IMR-90 (cell line): ENCODE data around the gene PDE4B. TPM values are rescaled to one million over a fixed set of nuclear protein-coding genes. Genes with fewer than 3 reads are reported as not detected.

Source experiments
- ATAC-seq: fragments of 200-7000 bp; cut with Tn5 transposase; 2 replicates; pipeline ENCODE4 v1.9.1; 2020; ENCODE audit warnings: low read depth, mild to moderate bottlenecking, moderate library complexity
- BruUV-seq: library from RNA; stranded (reverse); fragments of 400-500 nt; replicated peaks from 2 replicates; lab custom pipeline; 2021; lab: Mats Ljungman, UMichigan
- CTCF ChIA-PET: fragments of 300-600 bp; formaldehyde crosslinking; extraction: SDS; loops from one replicate; lab custom pipeline; 2021; ENCODE audit warnings: antibody characterized with exemption; lab: Yijun Ruan, JAX
- POLR2A ChIA-PET: fragments of 300-600 bp; sonication (Branson Sonifier 250); formaldehyde crosslinking; loops from one replicate; lab custom pipeline; 2022; ENCODE audit warnings: antibody characterized with exemption; ENCODE audit not compliant: unreplicated experiment; lab: Charles Lee
- DNase-seq: peaks from one replicate; pipeline ENCODE4 v3.0.0; 2013
- H2AFZ ChIP-seq: replicated peaks from 2 replicates; pipeline ENCODE3; 2013; ENCODE audit warnings: low read length, mild to moderate bottlenecking; ENCODE audit not compliant: poor library complexity
- H2AK5ac ChIP-seq: 2 replicates; pipeline ENCODE4 v1.6.1; 2013; ENCODE audit warnings: low read depth, low read length, inconsistent platforms
- H2AK9ac ChIP-seq: replicated peaks from 2 replicates; pipeline ENCODE3; 2013; ENCODE audit warnings: mild to moderate bottlenecking, low read depth, low read length, moderate library complexity; ENCODE audit not compliant: poor library complexity
- H2BK120ac ChIP-seq: 2 replicates; pipeline ENCODE4 v1.6.1; 2013; ENCODE audit warnings: low read depth, low read length, inconsistent platforms
- H2BK15ac ChIP-seq: 3 replicates; pipeline ENCODE4 v1.6.1; 2013; ENCODE audit warnings: low read depth, low read length, inconsistent platforms
- H2BK20ac ChIP-seq: 2 replicates; pipeline ENCODE4 v1.6.1; 2013; ENCODE audit warnings: low read depth, mild to moderate bottlenecking, inconsistent platforms, low read length, moderate library complexity
- H2BK5ac ChIP-seq: 2 replicates; pipeline ENCODE4 v1.6.1; 2013; ENCODE audit warnings: mild to moderate bottlenecking, low read depth, low read length, inconsistent platforms; ENCODE audit not compliant: poor library complexity, severe bottlenecking
- H3K14ac ChIP-seq: replicated peaks from 2 replicates; pipeline ENCODE4 v1.6.1; 2013; ENCODE audit warnings: low read depth, low read length, inconsistent platforms
- H3K18ac ChIP-seq: 2 replicates; pipeline ENCODE4 v1.6.1; 2013; ENCODE audit warnings: low read depth, low read length, control low read depth
- H3K23ac ChIP-seq: 2 replicates; pipeline ENCODE4 v1.6.1; 2013; ENCODE audit warnings: low read depth, low read length, inconsistent platforms
- H3K27ac ChIP-seq: 2 replicates; pipeline ENCODE4 v1.5.1; 2013; ENCODE audit warnings: mild to moderate bottlenecking, control low read depth, low read length; ENCODE audit not compliant: insufficient read depth
- H3K27me3 ChIP-seq: 2 replicates; pipeline ENCODE4 v1.6.1; 2013; ENCODE audit warnings: low read length; ENCODE audit not compliant: control insufficient read depth, insufficient read depth
- H3K36me3 ChIP-seq: 2 replicates; pipeline ENCODE4 v1.6.1; 2013; ENCODE audit warnings: low read length, mixed read lengths; ENCODE audit not compliant: control insufficient read depth, insufficient read depth
- H3K4ac ChIP-seq: 2 replicates; pipeline ENCODE4 v1.6.1; 2013; ENCODE audit warnings: low read depth, low read length, inconsistent platforms
- H3K4me1 ChIP-seq: 2 replicates; pipeline ENCODE4 v1.6.1; 2013; ENCODE audit warnings: low read length, mixed read lengths; ENCODE audit not compliant: control insufficient read depth, insufficient read depth
- H3K4me2 ChIP-seq: 2 replicates; pipeline ENCODE4 v1.6.1; 2013; ENCODE audit warnings: low read depth, mild to moderate bottlenecking, control low read depth, low read length, moderate library complexity
- H3K4me3 ChIP-seq: 2 replicates; pipeline ENCODE4 v1.5.1; 2013; ENCODE audit warnings: low read depth, mild to moderate bottlenecking, control low read depth, low read length, moderate library complexity; ENCODE audit not compliant: insufficient read depth
- H3K56ac ChIP-seq: 2 replicates; pipeline ENCODE4 v1.6.1; 2013; ENCODE audit warnings: low read length, inconsistent platforms; ENCODE audit not compliant: insufficient read depth; ENCODE audit errors: extremely low read depth
- H3K79me1 ChIP-seq, 2 experiments: 2 replicates each; pipeline ENCODE4 v1.6.1; 2013; ENCODE audit warnings: low read length in 2 of 2, inconsistent platforms in 1 of 2, low read depth in 1 of 2
- H3K9ac ChIP-seq: 2 replicates; pipeline ENCODE4 v1.6.1; 2013; ENCODE audit warnings: low read depth, low read length, control low read depth
- H3K9me1 ChIP-seq: 2 replicates; pipeline ENCODE4 v1.6.1; 2013; ENCODE audit warnings: low read length, inconsistent platforms; ENCODE audit not compliant: insufficient read depth
- H3K9me3 ChIP-seq: 2 replicates; pipeline ENCODE4 v1.6.1; 2013; ENCODE audit warnings: low read length; ENCODE audit not compliant: control insufficient read depth, insufficient read depth
- H4K20me1 ChIP-seq: 2 replicates; pipeline ENCODE4 v1.6.1; 2013; ENCODE audit warnings: low read length, inconsistent platforms; ENCODE audit not compliant: insufficient read depth
- H4K5ac ChIP-seq: 2 replicates; pipeline ENCODE4 v1.6.1; 2013; ENCODE audit warnings: mild to moderate bottlenecking, low read depth, low read length, control low read depth
- H4K8ac ChIP-seq, 2 experiments: 2 replicates each; pipeline ENCODE4 v1.6.1; 2013; ENCODE audit warnings: low read depth in 2 of 2, low read length in 2 of 2, control low read depth in 1 of 2, inconsistent platforms in 1 of 2
- H4K91ac ChIP-seq: 2 replicates; pipeline ENCODE4 v1.6.1; 2013; ENCODE audit warnings: low read depth, low read length, inconsistent platforms; ENCODE audit not compliant: insufficient read depth
- BHLHE40 ChIP-seq: fragments of 150-350 bp; IDR thresholded peaks from 2 replicates; pipeline ENCODE4 v1.6.1; 2016; ENCODE audit warnings: mild to moderate bottlenecking, low read depth, low read length
- CEBPB ChIP-seq: IDR thresholded peaks from 2 replicates; pipeline ENCODE4 v1.6.1; 2012; ENCODE audit warnings: low read depth, low read length, improper control_type of control experiment
- CHD1 ChIP-seq: IDR thresholded peaks from 2 replicates; pipeline ENCODE4 v1.6.1; 2012; ENCODE audit warnings: low read depth, low read length, improper control_type of control experiment
- CTCF ChIP-seq: conservative IDR thresholded peaks from 2 replicates; pipeline ENCODE4 v1.5.1; 2012; ENCODE audit warnings: mild to moderate bottlenecking, low read depth, low read length, improper control_type of control experiment
- ELK1 ChIP-seq: fragments of 150-350 bp; IDR thresholded peaks from 2 replicates; pipeline ENCODE4 v1.6.1; 2016; ENCODE audit warnings: low read depth, mild to moderate bottlenecking, low read length, moderate library complexity, borderline replicate concordance
- FOS ChIP-seq: fragments of 150-350 bp; IDR thresholded peaks from 2 replicates; pipeline ENCODE4 v1.6.1; 2016; ENCODE audit warnings: low read depth, low read length
- MAFK ChIP-seq: IDR thresholded peaks from 2 replicates; pipeline ENCODE4 v1.6.1; 2012; ENCODE audit warnings: low read depth, low read length, improper control_type of control experiment
- MAZ ChIP-seq: IDR thresholded peaks from 2 replicates; pipeline ENCODE4 v1.6.1; 2012; ENCODE audit warnings: low read depth, mild to moderate bottlenecking, low read length, improper control_type of control experiment, moderate library complexity, borderline replicate concordance
- MXI1 ChIP-seq: IDR thresholded peaks from 2 replicates; pipeline ENCODE4 v1.6.1; 2012; ENCODE audit warnings: low read depth, mild to moderate bottlenecking, low read length, moderate library complexity, borderline replicate concordance
- NFE2L2 ChIP-seq: fragments of 150-350 bp; IDR thresholded peaks from 2 replicates; pipeline ENCODE4 v1.6.1; 2016; ENCODE audit warnings: low read depth, mild to moderate bottlenecking, low read length
- POLR2A ChIP-seq: IDR thresholded peaks from 2 replicates; pipeline ENCODE4 v1.6.1; 2012; ENCODE audit warnings: mild to moderate bottlenecking, low read depth, low read length
- RAD21 ChIP-seq: IDR thresholded peaks from 2 replicates; pipeline ENCODE4 v1.6.1; 2012; ENCODE audit warnings: low read length, improper control_type of control experiment
- RCOR1 ChIP-seq: IDR thresholded peaks from 2 replicates; pipeline ENCODE4 v1.6.1; 2012; ENCODE audit warnings: mild to moderate bottlenecking, low read length, improper control_type of control experiment; ENCODE audit not compliant: insufficient replicate concordance
- RFX5 ChIP-seq: IDR thresholded peaks from 2 replicates; pipeline ENCODE4 v1.8.0; 2012; ENCODE audit warnings: low read depth, mild to moderate bottlenecking, low read length, moderate library complexity
- SMC3 ChIP-seq: fragments of 150-350 bp; IDR thresholded peaks from 2 replicates; pipeline ENCODE4 v1.6.1; 2016; ENCODE audit warnings: low read depth, mild to moderate bottlenecking, antibody characterized with exemption, low read length, moderate library complexity
- USF2 ChIP-seq: fragments of 150-350 bp; IDR thresholded peaks from 2 replicates; pipeline ENCODE4 v1.6.1; 2017; ENCODE audit warnings: mild to moderate bottlenecking, antibody characterized with exemption, low read length, low read depth
- WGBS, 2 experiments: methylation state at CpG; one replicate each; pipeline versions ENCODE4 v1.1.5 to v1.1.7; 2013; ENCODE audit warnings: missing lambda C conversion rate in 2 of 2; ENCODE audit not compliant: insufficient read length in 1 of 2; ENCODE audit errors: extremely low coverage in 2 of 2; 5-methylcytosine and 5-hydroxymethylcytosine counted together
- dilution Hi-C: fragments of 300-500 bp; cut with HindIII; formaldehyde crosslinking; loops from one replicate; pipeline ENCODE4 v1.14.3; 2018; ENCODE audit warnings: low sequenced_read_pairs; ENCODE audit not compliant: unreplicated experiment
- in situ Hi-C: fragments of 300-500 bp; cut with MboI; formaldehyde crosslinking; loops from 3 replicates; pipeline ENCODE4 v1.14.3; 2019; ENCODE audit warnings: low sequenced_read_pairs, inconsistent platforms, mixed read lengths
- intact Hi-C: fragments of 100-400 bp; cut with micrococcal nuclease; formaldehyde crosslinking; loops from 2 replicates; pipeline ENCODE4 v1.10.0; 2022
- polyA plus RNA-seq, 3 experiments: library from polyadenylated mRNA; depleted of rRNA; stranded (reverse); fragments of >200 nt; gene quantifications; 2 replicates each; pipeline ENCODE4 v1.2.3, GENCODE V29; 2012; ENCODE audit warnings: low replicate concordance in 1 of 3
- total RNA-seq: library from RNA; depleted of rRNA; stranded (reverse); fragments of >200 nt; gene quantifications from 2 replicates; pipeline ENCODE4 v1.2.3, GENCODE V29; 2012

Gene PDE4B
- total and polyA plus RNA-seq, 2 of the 4 experiments (the other 2 are of a cell fraction) = 5.8 to 21.3 TPM

GRCh38 chr1:66383611-66384010 is 590.9 kb downstream of the PDE4B start:
- H3K9ac ChIP-seq = no peak overlapping the region
- no peaks in the 10 kb centered on the region for H3K79me1 ChIP-seq
- no peak overlapping the region for H2BK5ac ChIP-seq
- no peak overlapping the region for H3K23ac ChIP-seq
- ChIA-PET POLR2A (no interaction called here), CTCF (interaction anchor here (0.9 kb wide), 1 partner anchor 9 kb away, joined by 3 read pairs; no protein-coding TSS in a partner anchor)
- H3K4ac ChIP-seq = no peak overlapping the region
- no peak overlapping the region for H3K4me3 ChIP-seq
- no peaks in the 10 kb centered on the region for H3K27me3 ChIP-seq
- no peak overlapping the region for H3K56ac ChIP-seq
- no peaks in the 10 kb centered on the region for H3K9me1 ChIP-seq
- in situ Hi-C loops (no loop called here), intact Hi-C loops (no loop called here), dilution Hi-C loops (no loop called here)
- TF ChIP-seq CEBPB (no peak), BHLHE40 (no peak), MAZ (no peak), RAD21 (no peak), NFE2L2 (no peak), RCOR1 (no peak), RFX5 (no peak), MAFK (no peak), CTCF (no peak), SMC3 (no peak), USF2 (no peak), CHD1 (no peak), POLR2A (no peak), MXI1 (no peak), ELK1 (no peak), FOS (no peak)
- 0 out of 2 replicates have a peak overlapping the region, but pooled peaks have one; percentile 30 for H3K14ac ChIP-seq
- ATAC-seq = no peak
- DNase-seq = no peak
- H2BK15ac ChIP-seq = no peak overlapping the region
- H3K9me3 ChIP-seq = peaks cover 5% of the 10 kb centered on the region; the same call in 1 of the 2 replicates
- 100% methylated on average over 1 of the region's 1 CpG; no CpG with 5 or more reads in 1 of the 2 experiments for WGBS, 2 experiments
- H2AFZ ChIP-seq = no peak overlapping the region
- H2BK120ac ChIP-seq = 0 out of 2 replicates have a peak overlapping the region, but pooled peaks have one; percentile 11
- H4K20me1 ChIP-seq = no peaks in the 10 kb centered on the region
- peak overlapping the region; percentile 24; the same call in 1 of the 2 replicates for H2BK20ac ChIP-seq
- H4K8ac ChIP-seq = peak overlapping the region in 1 of 2 experiments; percentile 24; a peak in 1 of 4 replicates
- no peak overlapping the region for H4K91ac ChIP-seq
- H2AK5ac ChIP-seq = no peak overlapping the region
- H4K5ac ChIP-seq = no peak overlapping the region
- no peak overlapping the region for H2AK9ac ChIP-seq
- H3K4me1 ChIP-seq = 0 out of 2 replicates have a peak, but pooled peaks cover 2% of the 10 kb centered on the region
- no peak overlapping the region; the same call in 1 of the 2 replicates for H3K18ac ChIP-seq
- H3K36me3 ChIP-seq = no peaks in the 10 kb centered on the region
- no peak overlapping the region for H3K4me2 ChIP-seq
- no TSS peak for BruUV-seq
- H3K27ac ChIP-seq = no peak overlapping the region
